Anterior cingulate cortex (tissue), 58 donors: ENCODE measurements around the gene ZNF689.

Experiments used
- DNase-seq, 58 donors: peaks; one replicate each; lab custom pipeline; 2025; lab: John Stamatoyannopoulos, UW

Gene ZNF689

DNA sequence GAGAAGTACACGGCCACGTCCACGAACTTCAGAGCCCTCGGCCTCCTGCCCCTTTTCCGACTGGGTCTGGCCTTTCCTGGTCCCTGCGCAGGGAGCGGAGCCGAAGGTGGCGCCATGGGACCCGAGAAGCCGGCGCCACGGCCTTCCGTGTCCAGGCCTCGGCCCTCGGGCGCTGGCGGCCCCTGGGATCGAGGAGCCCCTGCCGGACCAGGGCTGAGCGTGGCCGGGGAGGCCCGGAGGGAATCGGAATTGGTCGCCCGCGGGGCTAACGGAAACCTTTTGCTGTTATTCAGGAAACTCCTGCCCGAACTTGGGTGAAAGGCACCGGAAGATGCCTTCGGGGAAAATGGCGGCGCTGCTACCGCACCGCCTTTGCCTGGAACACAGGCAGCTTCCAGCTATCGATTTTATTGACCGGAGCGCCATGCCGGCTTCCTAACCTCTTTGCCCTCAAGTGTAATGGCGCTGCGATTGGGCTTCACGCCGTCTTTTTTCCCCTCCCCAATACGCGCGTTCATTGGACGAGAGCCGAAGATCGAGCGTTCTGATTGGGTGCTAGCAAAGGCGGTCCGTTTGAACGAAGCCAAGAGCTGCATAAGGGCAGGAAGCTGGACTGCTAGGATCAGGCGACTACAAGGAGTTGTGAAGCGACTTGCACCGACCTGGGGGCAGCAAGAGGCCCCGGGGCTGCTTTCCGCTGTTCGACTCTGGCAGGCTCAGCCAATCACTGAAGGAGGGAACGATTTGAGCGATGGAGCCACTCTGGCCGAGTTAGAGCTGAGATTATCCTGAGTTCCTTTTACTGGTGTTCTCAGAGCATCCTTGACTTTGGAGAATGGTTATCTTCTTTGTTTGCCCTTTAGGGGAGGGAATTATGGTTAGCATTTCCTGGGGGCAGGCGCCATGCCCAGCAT is at the start of gene ZNF689:
ZNF689 (minus strand) TSS at position 464 of the 914 bp plus-strand sequence; CDS start at position 116, 348 bp downstream.
- DNase-seq, result peak; percentile 73 to 98 (median 93)

DNA sequence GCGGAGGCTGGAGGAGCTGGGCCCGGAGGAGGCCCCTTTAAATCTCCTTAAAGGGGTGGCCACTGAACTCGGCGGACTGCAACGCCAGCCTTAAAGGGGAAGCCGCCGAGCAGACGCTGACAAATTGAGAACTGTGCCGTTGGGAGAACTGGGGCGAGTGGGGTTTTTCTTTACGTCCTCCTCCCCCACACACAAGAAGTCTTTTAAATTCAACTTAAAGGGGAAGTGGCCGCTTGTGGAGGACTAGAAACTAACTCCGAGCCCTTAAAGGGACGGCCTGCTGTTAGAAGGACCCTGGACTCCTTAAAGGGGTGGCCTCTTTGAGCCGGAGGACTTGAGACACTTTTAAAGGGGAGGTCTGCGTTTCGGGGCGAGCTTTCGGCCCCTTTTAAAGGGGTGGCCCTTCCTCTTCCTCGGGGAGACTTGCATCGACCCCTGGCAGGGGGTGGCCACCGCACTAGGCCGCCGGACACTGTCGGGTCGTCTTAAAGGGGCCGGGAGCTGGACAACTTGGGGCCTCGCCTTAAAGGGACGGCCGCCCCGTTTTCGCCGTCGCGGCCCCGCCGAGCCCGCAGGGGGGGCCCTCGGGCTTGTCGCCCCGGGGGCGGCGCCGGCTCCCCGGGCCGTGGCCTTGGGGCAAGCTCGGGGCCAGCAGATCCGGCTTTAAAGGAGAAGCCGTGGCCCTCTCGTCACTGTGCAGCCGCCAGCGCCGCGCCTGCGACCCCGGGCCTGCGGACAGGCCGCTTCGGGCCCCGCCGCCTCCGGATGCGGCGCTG is 48.7 kb upstream of the ZNF689 start:
- peak in 49 of 58 donors; percentile 71 to 98 (median 93) for DNase-seq

DNA sequence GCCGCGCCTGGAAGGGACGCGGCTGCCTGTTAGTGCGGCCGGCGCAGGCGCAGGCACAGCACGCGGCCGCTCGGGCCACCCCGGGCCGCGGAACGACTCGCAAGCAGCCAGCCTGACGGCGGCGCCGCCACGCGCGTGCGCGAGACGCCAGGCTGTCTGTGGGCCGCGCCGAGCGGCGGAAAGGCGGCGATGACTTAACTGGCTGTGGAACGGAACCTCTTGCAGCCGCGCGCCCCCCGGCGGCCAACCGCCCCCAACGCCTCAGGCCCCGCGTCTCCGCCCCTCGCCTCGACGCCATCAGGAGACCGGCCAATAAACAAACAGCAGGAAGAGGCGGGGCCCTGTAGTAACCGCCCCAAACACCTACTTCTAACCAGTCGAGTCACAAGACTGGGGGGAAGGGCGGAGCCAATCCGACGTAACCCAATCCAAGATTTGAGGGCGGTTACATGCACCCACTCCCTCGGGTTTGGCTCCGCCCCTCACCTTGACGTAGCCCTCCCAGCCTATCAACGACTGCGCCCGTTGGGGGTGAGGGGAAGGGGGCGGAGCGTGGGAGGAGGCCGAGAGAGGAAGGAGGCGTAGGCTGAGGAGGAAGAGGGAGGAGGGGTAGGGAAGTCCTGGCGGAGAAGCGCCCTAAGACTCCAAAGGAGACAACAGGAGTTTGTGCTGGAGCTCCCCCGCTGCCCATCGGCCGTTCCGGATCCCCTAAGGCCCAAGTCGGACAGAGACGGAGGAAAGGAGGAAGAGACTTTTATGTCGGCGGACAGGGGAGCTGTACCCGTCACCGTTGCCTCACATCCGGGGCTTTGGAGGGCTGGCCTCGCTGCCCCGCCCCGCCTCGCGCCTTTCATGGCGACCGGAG is 47.9 kb upstream of the ZNF689 start, which contains the start of gene FBRS:
FBRS (plus strand) TSS at position 566 of the 865 bp plus-strand sequence. CDS start 1,088 bp downstream, outside the sequence.
- peak; percentile 98 to 100 (median 100) for DNase-seq

DNA sequence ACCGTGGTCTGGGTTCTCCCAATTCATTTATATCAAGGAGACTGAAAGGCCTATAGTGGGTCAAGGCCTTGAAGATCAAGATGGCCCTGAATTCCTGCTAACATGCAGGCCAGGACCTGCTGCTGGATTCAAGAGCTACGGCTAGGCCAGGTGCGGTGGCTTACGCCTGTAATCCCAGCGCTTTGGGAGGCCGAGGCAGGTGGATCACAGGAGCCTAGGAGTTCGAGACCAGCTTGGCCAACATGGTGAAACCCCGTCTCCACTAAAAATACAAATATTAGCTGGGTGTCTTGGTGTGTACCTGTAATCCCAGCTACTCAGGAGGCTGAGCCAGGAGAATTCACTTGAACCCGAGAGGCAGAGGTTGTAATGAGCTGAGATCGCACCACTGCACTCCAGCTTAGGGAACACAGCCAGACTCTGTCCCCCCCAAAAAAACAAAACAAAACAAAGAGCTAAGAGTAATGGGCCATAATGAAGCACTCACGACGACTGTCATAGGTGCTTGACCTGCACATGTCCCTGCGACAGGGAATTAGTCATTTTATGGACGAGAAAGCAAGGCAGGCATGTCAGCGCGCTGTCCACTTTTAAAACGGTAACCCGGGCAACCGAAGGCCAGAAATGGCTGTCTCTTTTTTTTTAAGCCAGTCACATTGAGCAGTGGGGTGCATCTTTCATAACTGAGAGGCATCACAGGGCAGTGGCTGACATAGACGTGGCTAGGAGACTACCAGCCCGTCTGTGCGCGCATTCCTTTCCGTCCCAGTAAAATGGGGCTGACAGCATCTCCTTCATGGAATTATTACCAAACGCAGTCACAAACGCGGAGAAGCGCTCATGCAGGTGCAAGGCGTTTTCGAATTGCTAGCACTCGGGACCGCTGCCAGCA is 47.0 kb upstream of the ZNF689 start:
- DNase-seq, result peak in 3 of 58 donors; percentile 39 to 76 (median 73)

DNA sequence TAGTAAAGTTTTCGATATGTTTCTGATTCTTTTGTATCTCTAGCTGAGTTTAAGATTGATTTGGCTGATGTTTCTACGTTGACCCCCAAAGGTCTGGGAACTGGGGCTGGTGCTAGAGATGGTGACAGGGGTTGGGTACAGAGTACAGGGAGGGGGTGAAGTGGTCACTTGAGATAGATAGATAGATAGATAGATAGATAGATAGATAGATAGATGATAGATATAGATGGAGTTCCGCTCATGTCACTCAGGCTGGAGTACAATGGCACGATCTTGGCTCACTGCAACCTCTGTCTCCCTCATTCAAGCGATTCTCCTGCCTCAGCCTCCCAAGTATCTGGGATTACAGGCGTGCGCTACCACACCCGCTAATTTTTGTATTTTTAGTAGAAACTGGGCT is 46.2 kb upstream of the ZNF689 start:
- no peak for DNase-seq

DNA sequence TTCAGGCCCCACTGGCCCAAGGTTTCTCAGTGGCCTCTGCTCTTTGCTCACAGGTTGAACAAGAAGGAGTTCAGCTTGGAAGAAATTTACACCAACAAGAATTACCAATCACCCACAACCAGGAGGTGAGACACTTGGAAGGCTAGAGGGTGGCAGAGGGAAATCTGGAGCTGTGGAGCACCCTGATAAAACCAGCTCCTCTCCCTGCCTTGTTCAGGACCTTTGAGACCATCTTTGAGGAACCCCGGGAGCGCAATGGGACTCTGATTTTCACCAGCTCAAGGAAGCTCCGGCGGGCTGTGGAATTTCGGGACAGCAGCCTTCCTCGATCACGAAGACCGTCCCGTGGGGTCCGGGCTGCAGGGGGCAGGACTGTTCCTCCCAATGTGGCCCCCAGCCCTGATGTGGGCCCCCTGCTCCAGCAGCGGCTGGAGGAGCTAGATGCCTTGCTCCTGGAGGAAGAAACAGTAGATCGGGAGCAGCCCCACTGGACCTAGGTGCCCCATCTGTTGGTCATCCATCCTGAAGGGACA is 45.7 kb upstream of the ZNF689 start:
- no peak for DNase-seq

DNA sequence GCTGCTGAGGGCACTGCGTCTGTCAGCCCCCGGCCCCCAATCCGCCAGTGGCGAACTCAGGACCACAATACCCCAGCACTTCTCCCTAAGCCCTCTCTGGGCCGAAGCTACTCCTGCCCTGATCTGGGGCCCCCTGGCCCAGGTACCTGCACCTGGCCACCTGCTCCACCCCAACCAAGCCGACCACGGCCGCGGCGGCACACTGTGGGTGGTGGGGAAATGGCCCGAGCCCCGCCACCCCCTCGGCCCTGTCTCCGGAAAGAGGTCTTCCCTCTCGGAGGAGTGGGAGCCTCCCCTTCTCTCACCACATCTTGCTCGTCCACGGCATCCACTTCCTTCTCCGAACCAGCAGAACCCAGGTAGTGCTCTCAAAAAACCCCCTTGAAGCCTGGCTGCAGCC is 44.7 kb upstream of the ZNF689 start:
- DNase-seq, result no peak

DNA sequence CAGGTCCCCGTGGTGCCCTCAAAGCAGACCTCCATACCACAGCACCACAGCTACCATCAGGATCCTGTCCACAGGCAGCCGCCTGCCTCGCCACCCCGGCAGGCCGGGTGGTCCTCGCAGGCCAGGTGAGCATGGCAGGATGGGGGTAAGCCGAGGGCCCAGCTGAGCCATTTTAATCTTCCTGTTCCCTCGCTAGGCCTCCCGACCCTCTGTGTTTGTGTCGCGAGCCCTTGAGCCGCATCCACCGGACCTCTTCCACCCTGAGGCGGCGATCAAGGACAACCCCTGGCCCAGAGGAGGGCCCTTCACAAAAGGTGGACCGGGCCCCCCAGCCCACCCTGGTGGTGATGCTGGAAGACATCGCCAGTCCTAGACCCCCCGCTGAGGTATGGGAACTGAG is 42.5 kb upstream of the ZNF689 start:
- no peak for DNase-seq

DNA sequence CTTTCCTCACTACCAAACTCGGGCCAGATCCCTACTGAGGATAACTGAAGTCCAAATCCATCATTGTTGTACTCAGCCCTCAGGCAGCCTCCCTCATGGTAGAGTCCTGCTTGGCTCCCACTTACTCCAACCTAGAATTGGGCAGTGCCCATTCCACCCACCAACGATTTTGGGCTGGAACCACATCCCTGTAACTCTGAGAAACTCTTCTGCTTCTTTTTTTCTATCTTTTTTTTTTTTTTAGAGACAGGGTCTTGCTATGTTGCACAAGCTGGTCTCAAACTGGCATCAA is 41.8 kb upstream of the ZNF689 start:
- DNase-seq, result no peak

DNA sequence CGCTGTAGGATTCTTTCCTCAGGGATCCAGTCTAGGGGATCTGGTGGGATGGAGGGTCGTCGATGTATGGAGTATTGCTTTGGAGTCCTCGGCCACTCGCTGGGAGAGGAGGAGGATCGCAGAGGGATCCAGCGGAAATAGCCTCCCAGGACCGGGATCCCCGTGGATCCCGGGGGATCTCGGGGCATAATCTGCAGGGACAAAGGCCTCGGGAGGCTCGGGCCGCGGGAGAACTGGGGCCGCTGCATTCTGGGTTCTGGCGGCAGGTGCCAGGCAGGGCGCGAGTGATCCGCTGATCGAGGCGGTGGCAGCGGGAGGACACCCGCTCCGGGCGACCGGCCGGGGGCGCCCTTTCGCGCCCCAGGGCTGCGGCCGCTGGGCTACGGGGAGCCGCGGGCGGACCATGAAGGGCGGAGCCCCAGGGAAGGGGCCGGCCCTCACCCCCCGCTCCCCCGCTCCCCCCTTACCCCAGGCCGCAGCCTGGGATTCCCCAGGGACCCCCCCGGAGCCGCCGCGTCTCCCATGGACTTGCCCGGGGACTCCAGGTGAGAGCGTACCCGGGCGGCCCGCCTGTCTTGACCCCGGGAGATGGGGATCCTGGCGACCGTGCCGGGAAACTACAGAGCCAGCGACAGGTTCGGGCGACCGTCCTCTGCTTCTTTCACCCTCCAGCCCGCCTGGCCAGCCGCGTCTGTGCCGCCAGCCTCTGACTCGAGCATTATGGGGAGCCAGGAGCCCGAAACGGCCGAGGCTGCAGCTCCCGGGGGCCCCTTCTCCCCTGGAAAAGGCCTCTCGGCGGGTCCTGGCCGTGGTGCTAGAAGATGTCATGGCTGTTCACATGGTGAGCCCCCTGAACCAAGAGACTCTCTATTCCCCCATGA is 41.2 kb upstream of the ZNF689 start:
- DNase-seq, result peak in 47 of 58 donors; percentile 17 to 69 (median 51)

DNA sequence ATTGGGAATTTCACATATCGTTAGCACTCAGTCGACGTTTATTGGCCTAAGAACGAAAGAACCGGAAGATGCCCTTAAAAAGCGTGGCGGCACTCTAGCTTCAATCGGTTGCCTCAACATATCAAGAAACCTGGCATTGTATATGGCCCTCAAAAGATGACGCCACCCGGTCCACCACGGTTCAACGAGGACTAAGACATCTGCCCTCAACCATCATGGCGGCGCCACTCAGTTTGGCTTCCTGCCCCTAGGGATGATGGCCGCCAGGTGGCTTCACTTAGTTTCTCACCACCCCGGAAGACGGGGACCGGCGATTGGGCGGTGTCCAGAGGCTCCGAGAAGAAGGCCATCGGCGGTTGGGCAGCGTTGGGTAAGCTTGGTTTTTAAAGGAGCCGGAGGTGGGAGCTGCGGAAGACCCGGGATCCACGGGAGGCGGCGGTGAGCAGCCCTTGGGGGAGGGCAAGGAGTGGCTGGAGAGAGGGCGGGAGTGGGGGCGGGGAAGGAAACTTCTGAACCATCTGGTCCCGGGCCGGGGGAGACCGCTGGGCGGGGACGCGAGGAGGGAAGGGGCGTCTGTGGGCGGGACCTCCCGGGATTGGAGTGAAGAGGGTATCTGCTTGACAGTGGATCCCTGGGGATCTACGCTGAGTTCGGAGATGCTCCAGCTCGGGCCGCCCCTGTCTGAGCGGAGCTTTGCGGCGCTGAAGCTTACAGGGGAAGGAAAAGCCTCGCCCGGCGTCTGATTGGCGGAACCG is 40.4 kb upstream of the ZNF689 start, which contains the start of gene PRR14:
PRR14 (plus strand) TSS at position 592 of the 755 bp plus-strand sequence. CDS start 686 bp downstream, outside the sequence.
- DNase-seq, result peak; percentile 93 to 100 (median 99)

DNA sequence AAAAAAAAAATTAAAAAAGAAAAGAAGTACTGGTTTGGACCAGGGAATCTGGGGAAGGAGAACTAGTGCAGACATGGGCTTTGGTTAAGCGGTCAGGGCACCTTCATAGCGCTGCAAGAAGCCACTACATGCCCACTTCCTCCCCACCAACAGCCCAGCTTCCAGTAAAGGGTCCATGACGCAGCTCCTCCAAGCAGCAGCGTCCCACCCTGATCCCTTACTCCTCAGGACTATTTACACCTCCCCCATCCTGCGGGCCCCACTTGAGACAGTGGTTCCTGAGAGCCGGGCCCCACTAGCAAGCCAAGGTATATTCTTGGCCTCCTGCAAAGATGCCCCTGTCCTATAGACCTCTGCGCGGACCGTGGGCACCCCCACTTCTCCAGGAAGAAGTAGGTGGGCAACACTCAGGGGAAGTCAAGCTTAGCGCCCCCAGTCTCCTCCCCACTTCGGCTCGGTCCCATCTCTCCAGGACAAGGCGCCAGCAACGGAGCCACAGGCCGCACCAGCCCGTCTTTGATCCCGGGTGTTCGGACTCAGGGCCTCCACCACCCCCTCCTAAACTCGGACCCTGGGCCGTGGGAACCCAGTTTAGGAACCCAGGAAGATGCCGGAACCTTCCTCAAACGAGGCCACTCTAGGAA is 39.7 kb upstream of the ZNF689 start:
- peak in 5 of 58 donors; percentile 38 to 70 (median 54) for DNase-seq

DNA sequence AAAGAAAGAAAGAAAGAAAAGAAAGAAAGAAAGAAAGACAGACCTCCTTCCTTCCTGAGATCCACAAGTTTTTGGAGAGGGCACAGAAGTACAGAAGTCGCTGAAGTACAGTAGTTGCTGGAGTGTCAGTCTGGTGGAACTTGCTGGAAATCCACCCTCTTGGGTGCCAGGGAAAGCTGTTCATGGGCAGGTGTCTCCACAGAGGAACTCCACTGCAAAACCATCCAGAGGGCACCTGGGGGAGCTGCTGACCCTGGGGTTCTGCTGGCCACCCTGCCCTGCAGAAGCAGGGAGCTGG is 37.0 kb upstream of the ZNF689 start:
- no peak for DNase-seq

DNA sequence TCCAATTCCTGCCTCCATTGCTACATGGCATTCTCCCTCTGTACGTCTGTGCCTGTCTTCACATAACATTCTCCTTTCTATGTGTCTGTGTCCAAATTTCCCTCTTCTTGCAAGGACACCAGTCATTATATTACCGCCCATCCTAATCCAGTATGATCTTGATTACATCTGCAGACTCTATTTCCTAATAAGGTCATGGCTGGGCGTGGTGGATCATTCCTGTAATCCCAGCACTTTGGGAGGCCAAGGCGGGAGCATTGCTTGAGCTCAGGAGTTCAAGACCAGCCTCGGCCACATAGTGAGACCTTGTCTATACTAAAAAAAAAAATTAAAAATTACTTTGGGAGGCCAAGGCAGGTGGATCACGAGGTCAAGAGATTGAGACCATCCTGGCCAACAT is 35.5 kb upstream of the ZNF689 start:
- DNase-seq, result no peak

DNA sequence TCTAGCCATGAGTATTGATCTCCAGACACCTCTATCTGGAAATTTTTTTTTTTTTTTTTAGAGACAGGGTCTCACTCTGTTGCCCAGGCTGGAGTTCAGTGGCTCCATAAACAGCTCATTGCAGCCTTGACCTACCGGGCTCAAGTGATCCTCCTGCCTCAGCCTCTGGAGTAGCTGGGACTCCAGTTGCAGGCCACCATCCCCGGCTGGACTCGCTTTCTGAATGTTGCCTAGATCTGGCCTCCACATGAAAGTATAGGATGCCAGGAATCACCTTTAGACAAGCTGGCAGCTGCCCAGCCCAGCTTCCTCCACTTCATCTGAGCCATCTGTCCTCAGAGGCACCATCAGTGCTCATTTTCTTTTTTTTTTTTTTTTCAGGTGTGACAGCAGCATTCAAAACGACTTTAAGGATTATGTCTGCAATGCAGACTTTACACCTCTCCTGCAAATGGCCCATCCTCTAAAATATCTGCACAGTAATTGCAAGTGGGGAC is 34.2 kb upstream of the ZNF689 start:
- DNase-seq, result no peak

DNA sequence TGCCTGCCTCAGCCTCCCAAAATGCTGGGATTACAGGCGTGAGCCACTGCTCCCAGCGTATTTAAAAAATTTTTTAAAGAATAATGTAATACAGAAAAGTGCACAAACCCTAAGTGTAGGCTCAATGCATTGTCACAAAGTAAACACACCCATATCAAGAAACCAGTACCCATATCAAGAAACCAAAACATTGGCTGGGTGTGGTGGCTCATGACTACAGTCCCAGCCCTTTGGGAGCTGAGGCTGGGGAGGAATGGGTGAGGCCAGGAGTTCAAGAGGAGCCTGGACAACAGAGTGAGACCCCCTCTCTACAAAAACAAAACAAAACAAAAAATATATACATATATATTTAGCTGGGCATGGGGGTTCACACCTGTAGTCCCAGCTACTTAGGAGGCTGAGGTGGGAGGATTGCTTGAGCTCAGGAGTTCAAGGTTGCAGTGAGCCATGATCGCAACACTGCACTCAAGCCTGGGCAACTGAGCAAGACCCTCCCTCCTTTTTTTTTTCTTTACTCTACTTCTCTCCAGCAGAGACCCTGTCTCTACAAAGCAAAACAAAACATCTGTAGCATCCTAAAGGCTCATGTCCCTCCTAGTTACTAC is 31.3 kb upstream of the ZNF689 start:
- DNase-seq, result no peak
